ENCODE measurements around the gene STAT6. TPM values are rescaled to one million over a fixed set of nuclear protein-coding genes. Genes with fewer than 3 reads are reported as not detected.

STAT6 gene
- total RNA-seq, 1 donor from 2014 or later, result 33.8 TPM

GRCh38 chr12:57046947-57047890 lies 63.9 kb downstream of the STAT6 start:
- no peak overlapping the region for H3K4me2 ChIP-seq (ENCODE audit: low read length)
- H3K9me3 Mint-ChIP-seq (ENCODE audit: unreplicated experiment), result peaks cover 2% of the 10 kb centered on the region
- no peaks in the 10 kb centered on the region for H3K4me1 ChIP-seq (ENCODE audit: insufficient read depth, low read length)
- peaks cover 4% of the 10 kb centered on the region for H3K4me1 Mint-ChIP-seq (ENCODE audit: low read depth, unreplicated experiment)
- no peak overlapping the region for H3K4me3 Mint-ChIP-seq (ENCODE audit: unreplicated experiment)
- H3K4me3 ChIP-seq (ENCODE audit: insufficient read depth, low read depth, low read length), result no peak overlapping the region
- H3K27me3 ChIP-seq (ENCODE audit: insufficient read depth, low read length), result peaks cover 22% of the 10 kb centered on the region
- no peak overlapping the region for H3K27ac ChIP-seq (ENCODE audit: low read depth, low read length)
- H4K20me1 ChIP-seq (ENCODE audit: insufficient read depth, low read length), result no peaks in the 10 kb centered on the region
- H3K9me3 ChIP-seq (ENCODE audit: insufficient read depth, low read depth, low read length), result no peaks in the 10 kb centered on the region
- peaks cover 36% of the 10 kb centered on the region for H3K27me3 Mint-ChIP-seq (ENCODE audit: low read depth, unreplicated experiment)
- no peak for FAIRE-seq
- peaks cover 1% of the 10 kb centered on the region for H3K36me3 Mint-ChIP-seq (ENCODE audit: low read depth, unreplicated experiment)
- H2AFZ ChIP-seq (ENCODE audit: low read depth, low read length), result no peak overlapping the region
- no peaks in the 10 kb centered on the region for H3K36me3 ChIP-seq (ENCODE audit: insufficient read depth, low read length)
- TF ChIP-seq EZH2 (IDR thresholded peaks at IDR 0.05; ENCODE audit: insufficient read depth, low read length) (no peak), CTCF (IDR thresholded peaks at IDR 0.05; ENCODE audit: insufficient read depth, low read depth, low read length) (no peak)
- no peak overlapping the region for H3K9ac ChIP-seq (ENCODE audit: low read length)
- DNase-seq (ENCODE audit: low read depth), result no peak
- no peaks in the 10 kb centered on the region for H3K79me2 ChIP-seq (ENCODE audit: insufficient read depth, low read length)
- no peak overlapping the region for H3K27ac Mint-ChIP-seq (ENCODE audit: unreplicated experiment)

DNA sequence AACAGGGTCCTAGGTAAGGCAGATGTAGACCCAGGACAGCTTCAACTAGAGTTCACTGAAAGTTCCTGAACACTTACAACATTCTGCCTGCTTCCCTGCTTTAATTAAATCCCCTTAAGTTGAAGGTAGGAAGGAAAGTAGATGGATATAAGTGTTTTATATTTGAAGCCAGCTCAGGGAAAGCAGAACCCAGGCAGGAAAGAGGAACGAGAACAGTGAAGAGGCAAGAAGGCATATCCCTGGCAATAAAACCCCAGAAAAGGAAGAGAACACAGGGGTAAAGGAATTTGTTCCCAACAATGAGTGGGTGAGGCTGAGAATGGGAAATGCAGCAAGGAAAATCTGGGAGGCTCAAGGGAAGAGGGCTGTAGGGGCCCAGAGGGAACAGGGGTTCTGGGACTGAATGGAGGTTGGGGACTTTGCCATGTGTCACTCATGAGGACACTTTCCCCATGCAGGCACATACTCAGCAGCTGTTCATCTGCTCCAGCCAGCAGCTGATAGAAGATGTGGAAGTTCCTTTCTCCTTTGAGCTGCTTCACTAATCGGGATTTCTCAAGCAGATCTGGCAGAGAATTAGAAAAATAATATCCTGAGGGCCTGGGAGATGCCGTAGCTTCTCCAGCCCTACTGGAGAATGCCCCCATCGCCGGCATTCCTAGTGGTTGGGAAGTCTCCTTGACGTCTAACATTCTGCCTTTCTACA lies 64.9 kb downstream of the STAT6 start:
- Histone ChIP-seq H3K36me3 (ENCODE audit: insufficient read depth, low read length) (no peaks in the 10 kb centered on the region), H3K9me3 (ENCODE audit: insufficient read depth, low read depth, low read length) (no peaks in the 10 kb centered on the region), H3K4me3 (ENCODE audit: insufficient read depth, low read depth, low read length) (no peak overlapping the region), H3K27ac (ENCODE audit: low read depth, low read length) (no peak overlapping the region), H3K27me3 (ENCODE audit: insufficient read depth, low read length) (peaks cover 25% of the 10 kb centered on the region), H3K79me2 (ENCODE audit: insufficient read depth, low read length) (no peaks in the 10 kb centered on the region), H3K4me1 (ENCODE audit: insufficient read depth, low read length) (no peaks in the 10 kb centered on the region), H2AFZ (ENCODE audit: low read depth, low read length) (no peak overlapping the region), H3K9ac (ENCODE audit: low read length) (no peak overlapping the region), H4K20me1 (ENCODE audit: insufficient read depth, low read length) (no peaks in the 10 kb centered on the region), H3K4me2 (ENCODE audit: low read length) (no peak overlapping the region)
- Mint-ChIP-seq H3K36me3 (ENCODE audit: low read depth, unreplicated experiment) (peaks cover 1% of the 10 kb centered on the region), H3K27ac (ENCODE audit: unreplicated experiment) (no peak overlapping the region), H3K4me1 (ENCODE audit: low read depth, unreplicated experiment) (peaks cover 4% of the 10 kb centered on the region), H3K4me3 (ENCODE audit: unreplicated experiment) (no peak overlapping the region), H3K9me3 (ENCODE audit: unreplicated experiment) (peaks cover 2% of the 10 kb centered on the region), H3K27me3 (ENCODE audit: low read depth, unreplicated experiment) (peaks cover 43% of the 10 kb centered on the region)
- no peak for TF ChIP-seq CTCF (IDR thresholded peaks at IDR 0.05; ENCODE audit: insufficient read depth, low read depth, low read length)
- DNase-seq (ENCODE audit: low read depth) (no peak), FAIRE-seq (no peak)

Other genes with a start within 250 kb of the STAT6 start
- 0.17 TPM in 1 of 2 replicates, not detected in the other for gene SDR9C7, start 177.0 kb downstream of the STAT6 start, total RNA-seq
- 0.31 and 0.32 TPM in 2 replicates for gene RDH16, start 153.8 kb downstream of the STAT6 start, total RNA-seq
- gene ZBTB39, start 104.8 kb downstream of the STAT6 start, total RNA-seq, result 8.4 and 9.8 TPM in 2 replicates
- gene TAC3, start 94.8 kb downstream of the STAT6 start, total RNA-seq, result 1.3 and 2.5 TPM in 2 replicates
- 0.34 TPM in 1 of 2 replicates, not detected in the other for gene MYO1A, start 61.2 kb downstream of the STAT6 start, total RNA-seq
- gene NEMP1, start 32.6 kb downstream of the STAT6 start, total RNA-seq, result 9.4 and 10.6 TPM in 2 replicates
- gene NAB2, start 22.2 kb downstream of the STAT6 start, total RNA-seq, result 36.6 and 37.8 TPM in 2 replicates
- 369 and 397 TPM in 2 replicates for gene LRP1, start 17.1 kb upstream of the STAT6 start, total RNA-seq
- gene LRP1-AS, start 36.3 kb upstream of the STAT6 start, total RNA-seq, result not detected in 2 replicates
- gene NXPH4, start 105.4 kb upstream of the STAT6 start, total RNA-seq, result 14.5 and 22.3 TPM in 2 replicates
- gene SHMT2, start 118.3 kb upstream of the STAT6 start, total RNA-seq, result 197 and 217 TPM in 2 replicates
- gene STAC3, start 139.8 kb upstream of the STAT6 start, total RNA-seq, result 0.75 and 0.82 TPM in 2 replicates

Data from astrocyte (in vitro differentiated cells and primary cell).